GM21390 (cell line): Measurements from ENCODE around the gene TMEM59L.
"Not testable (repeated sequence)": the region's sequence is repeated elsewhere in the genome, so short reads cannot be mapped to it uniquely, and the experiment has no call there.

Experiments used
- ATAC-seq: cut with Tn5 transposase; IDR thresholded peaks from one replicate; pipeline ENCODE4 v1.9.1; 2021; ENCODE audit not compliant: unreplicated experiment

The TMEM59L gene

GRCh38 chr19:18593367-18594095, 19.1 kb upstream of the TMEM59L start:
- no peak for ATAC-seq

DNA sequence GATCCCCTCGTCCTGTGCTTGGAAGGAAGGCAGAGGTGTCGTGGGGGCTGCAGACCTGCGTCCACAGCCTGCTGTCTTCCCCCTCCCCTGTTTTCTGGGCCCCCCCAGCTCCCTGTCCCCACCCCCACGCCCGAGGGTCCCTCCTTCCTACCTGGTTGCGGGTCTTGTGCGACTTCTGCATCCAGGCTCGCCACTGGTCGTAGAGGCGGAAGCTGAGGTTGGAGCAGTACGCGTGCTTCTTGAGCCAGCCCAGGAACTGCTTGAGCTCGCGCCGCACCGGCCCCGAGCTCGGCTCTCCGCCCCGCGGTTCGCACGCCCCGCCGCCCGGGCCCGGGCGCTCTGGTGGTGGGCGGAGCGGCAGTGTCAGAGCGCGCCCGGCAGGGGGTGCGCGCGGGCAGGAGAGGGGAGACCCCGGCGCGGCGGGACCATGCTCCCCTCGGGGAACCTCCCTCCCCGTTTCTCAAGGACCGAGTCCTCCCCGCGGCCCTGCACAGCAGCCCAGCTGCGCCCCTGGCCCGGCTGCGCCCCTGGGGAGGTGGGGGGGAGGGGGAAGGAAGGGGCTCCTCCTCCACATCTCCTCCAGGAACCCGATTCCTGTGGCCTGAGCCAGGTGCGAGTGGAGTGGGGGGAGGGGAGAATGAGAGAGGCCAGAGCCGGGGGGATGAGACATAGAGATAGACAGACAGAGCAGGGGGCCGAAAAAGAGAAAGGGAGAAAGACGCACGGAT, 18.4 kb upstream of the TMEM59L start:
- no peak for ATAC-seq

DNA sequence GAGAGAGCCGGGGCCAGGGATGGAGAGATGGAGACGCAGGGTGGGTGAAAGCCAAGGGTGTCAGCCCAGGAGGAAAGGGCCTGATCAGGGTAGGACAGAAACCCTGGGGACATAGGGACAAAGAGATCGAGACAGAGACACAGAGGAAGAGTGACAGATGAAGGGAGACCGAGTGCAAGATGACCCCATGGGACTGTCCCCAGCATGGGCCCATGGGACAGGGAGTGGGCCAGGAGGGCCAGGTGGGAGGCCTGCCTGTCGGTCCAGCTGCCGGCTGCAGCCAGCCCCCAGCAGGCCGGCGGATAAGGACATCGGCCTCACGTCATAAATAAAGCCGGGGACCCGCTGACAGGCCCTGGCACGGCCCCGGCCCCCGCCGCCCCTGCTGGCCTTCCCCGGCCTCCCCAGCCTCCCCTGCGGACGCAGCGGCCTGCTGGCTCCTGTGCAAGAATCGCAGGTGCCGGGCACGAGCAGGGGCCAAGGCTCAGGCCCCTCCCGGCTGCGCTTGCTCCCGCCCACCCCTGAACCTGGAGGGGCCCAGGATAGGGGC, 17.8 kb upstream of the TMEM59L start:
- ATAC-seq, result no peak

GRCh38 chr19:18595475-18595874, 17.2 kb upstream of the TMEM59L start:
- no peak for ATAC-seq

- no peak for ATAC-seq
Observed at GRCh38 chr19:18596752-18597157, 15.9 kb upstream of the TMEM59L start.

DNA sequence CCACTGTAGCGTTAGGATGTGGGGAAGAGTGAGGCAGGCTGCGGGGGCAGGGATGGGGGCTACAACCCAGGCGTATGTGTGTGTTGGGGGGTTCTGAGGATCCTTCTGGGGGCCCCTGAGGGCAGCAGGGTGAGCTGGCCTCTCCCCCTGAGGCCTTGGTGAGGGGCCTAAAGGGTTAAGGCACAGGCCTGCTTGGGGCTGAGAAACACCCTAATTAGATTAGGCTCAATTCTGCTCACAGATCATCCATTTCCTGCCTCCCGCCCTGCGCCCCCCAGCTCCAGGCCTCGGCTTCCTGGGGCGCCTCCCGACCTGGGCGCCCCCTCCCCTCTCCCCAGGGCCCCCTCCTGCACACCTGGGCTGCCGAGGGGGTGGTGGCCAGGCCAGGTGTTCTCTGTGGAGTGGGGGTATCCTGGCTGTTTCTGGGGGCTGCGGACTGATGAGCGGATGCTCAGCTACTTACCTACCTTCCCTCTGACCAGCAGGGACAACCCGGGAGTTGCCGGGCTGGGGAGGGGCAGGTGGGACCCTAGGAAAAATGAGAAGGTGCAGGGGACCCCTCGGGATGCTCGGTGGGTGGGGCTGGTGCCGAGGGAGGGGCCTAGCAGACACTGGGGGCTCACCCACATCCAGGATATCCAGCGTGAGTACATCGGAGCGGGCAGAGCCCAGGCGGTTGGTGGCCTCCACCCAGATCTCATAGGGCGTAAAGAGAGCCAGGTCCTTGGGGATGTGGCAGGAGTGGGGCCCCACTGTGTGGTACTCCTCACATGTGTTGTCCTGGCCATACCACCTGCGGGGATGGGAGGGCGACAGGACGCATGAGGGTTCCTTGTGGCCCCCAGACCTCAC, 14.6 kb upstream of the TMEM59L start:
- ATAC-seq, result no peak

- no peak for ATAC-seq
Observed at GRCh38 chr19:18599485-18599884, 13.2 kb upstream of the TMEM59L start.

DNA sequence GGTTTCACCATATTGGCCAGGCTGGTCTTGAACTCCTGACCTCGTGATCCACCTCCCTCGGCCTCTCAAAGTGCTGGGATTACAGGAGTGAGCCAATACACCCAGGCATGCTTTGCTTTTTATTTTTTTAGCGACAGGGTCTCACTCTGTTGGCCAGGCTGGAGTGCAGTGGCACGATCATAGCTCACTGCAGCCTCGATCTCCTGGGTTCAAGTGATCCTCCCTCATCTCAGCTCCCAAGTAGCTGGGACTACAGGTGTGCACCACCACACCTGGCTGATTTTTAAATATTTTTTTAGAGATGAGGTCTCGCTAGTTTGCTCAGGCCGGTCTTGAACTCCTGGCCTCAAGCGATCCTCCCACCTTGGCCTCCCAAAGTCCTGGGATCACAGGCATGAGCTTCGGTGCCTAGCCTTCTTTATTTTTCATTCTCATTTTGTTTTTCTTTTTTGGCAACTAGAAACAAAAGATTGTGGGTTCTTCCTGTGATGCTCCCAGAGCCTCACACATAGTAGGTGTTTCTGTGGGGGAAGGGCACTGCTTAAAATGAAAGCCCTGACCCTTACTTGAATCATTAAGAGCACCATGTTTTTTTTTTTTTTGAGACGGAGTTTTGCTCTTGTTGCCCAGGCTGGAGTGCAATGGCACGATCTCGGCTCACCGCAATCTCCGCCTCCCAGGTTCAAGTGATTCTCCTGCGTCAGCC, 11.8 kb upstream of the TMEM59L start:
- ATAC-seq, result not testable (repeated sequence)

DNA sequence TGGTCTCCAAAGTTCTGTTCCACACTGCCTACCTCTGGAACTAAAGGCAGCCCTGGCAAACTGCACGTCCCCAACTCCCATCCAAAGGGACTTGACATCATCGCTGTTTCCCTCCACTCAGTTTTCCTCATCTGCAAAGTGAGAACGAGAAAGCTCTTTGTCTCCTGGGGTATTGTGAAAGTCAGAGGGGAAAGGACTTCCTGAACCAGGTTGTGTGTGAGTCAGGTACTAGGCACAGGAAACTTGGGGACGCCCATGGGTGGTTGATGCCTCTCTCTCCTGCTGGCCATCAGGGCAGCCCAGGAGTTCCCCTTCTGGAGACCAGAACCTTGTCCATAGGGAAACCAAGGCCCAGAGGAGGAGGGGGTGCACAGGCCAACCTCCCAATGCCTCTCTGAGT, 10.8 kb upstream of the TMEM59L start:
- no peak for ATAC-seq

DNA sequence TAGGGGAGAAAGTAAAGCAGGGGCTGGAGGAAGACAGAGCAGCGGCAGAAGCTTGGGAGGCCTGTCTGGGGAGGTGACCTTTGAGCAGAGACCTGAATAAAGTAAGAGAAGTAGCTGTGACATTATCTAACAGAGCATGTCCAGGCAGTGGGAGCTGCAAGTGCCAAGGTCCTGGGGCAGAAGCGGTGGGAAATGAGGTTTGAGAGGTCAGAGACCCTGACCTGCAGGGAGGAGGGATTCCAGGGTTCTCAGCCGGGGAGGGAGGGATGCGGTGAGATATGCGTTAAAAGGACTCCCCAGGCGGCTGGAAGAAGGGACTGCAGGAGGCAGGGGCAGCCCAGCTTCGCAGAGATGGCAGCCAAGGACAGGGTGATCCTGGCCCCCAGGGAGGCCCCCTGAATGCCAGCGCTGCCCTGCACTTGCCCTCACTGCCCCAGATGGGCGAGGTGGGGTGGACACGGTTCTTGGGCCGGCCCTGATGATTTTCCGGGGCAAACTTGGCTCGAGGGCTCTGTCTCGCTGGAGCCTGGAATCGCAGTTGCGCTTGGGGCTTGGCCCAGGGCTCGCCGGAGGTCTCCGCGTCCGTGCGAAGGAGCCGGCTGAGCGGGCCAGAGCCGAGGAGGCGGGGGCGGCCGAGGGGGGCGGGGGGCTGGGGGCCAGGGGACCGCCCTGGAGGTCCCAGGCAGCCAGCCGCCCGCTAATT, 9.3 kb upstream of the TMEM59L start:
- ATAC-seq, result no peak

- no peak for ATAC-seq
Observed at GRCh38 chr19:18603958-18604819, 8.5 kb upstream of the TMEM59L start.

- no peak for ATAC-seq
Observed at GRCh38 chr19:18604820-18605159, 7.9 kb upstream of the TMEM59L start.

- no peak for ATAC-seq
Observed at GRCh38 chr19:18605196-18605545, 7.5 kb upstream of the TMEM59L start.

- ATAC-seq, result no peak
Observed at GRCh38 chr19:18605546-18606280, 7.0 kb upstream of the TMEM59L start.

DNA sequence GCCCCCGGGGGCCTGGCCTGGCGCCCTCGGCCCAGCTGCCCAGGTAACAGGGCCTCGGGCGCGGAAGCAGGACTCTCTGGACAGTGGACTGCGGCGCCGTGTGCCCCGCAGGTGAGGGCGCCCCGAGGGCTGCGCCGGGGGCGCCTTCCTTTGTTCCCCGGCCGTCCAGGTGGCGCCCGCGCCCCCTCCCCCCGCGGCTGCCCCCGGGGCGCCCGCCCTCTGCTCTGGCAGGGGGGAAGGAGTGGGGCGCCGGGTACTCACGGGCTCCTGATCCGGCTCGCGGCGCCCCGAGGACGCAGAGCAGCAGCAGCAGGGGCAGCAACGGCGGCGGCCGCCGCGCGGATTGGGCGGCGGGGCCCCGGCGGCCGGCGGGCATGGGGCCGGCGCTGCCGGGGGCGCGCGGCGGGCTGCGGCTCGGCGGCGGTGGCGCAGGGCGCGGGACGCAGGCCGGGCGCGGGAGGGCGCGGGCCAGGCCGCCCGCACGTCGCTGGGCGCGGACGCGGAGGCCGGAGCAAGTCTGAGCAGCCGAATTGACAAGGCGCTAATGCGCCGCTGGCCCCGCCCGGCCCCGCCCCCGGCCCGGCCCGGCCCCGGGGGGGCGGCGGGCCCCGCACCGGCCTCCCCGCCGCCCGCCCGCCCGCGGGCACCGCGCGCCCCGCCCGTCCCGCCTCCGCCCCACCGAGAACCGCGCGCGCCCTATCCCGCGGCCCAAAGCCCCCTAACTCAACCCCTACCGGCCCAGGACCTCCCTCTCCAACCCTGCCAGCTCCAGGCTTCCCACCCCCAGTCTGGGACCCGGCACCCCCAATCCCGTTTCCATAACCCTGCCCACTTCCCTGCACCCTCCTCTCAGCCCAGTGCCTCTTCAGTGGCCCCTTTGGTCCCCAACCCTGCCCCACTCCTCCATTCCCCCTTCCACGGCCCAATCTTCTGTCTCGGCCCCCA, 6.1 kb upstream of the TMEM59L start, which contains the start of gene CRLF1:
Gene CRLF1 (minus strand): TSS at position 519 of the 945 bp plus-strand sequence. CDS start 143 bp downstream, at position 376.
- ATAC-seq, result no peak

DNA sequence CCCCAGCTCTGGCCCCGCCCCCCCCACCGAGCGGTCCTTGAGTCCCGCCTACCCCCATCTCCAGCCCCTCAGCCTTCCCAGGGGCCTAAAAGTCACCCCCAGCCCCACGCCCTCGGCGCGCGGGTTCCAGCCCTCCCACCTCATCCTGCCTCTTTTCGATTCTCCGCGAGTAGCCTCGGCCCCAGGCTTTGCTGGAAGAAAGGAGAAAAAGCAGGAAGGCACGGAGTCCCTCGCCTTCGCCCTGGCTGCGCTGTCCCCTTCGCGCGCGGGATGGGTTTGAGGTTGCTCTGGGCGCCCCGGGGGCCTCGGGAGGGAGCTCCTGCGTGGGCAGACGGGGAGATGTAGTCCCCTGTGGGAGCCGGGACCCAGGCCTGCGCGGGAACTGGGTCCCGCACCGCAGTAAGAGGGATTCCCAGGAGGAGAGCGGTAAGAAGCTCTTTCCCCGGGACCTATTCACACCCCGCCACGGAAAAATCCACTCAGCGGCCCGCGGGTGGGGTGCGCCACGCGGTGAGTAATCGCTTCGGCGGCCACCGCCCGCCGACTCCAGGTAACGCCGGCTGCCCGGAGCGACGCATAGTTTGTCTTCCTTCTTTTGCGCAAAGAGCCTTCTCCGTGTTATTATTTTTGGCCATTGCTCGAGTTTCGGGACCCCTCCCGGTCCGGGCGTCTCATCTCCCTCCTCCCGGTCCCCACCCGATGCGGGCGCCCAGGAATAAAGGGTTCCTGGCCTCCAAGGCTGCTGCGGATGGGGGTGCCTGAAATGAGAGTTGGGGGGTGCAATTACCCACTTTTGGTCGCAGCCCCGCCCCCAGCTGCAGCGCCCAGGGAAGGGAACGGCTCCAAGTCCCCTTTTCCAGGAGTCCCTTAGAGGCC, 5.2 kb upstream of the TMEM59L start:
- ATAC-seq, result no peak
